Calu3 (cell line): ENCODE data around the gene PCIF1. TPM values are rescaled to one million over a fixed set of nuclear protein-coding genes. Genes with fewer than 3 reads are reported as not detected.

Source experiments
- BruUV-seq: library from RNA; stranded (reverse); fragments of 400-500 nt; replicated peaks from 2 replicates; lab custom pipeline; 2021; lab: Mats Ljungman, UMichigan
- CTCF ChIA-PET: fragments of 300-600 bp; sonication (Branson Sonifier 250); formaldehyde crosslinking; loops from one replicate; lab custom pipeline; 2022; ENCODE audit warnings: antibody characterized with exemption; lab: Charles Lee
- DNase-seq: peaks from one replicate; pipeline ENCODE4 v3.0.0; 2022
- H3K27ac Mint-ChIP-seq: one replicate; pipeline ENCODE4 v1.8.0; 2022; ENCODE audit warnings: mixed read lengths; ENCODE audit not compliant: unreplicated experiment
- H3K27me3 Mint-ChIP-seq: one replicate; pipeline ENCODE4 v1.8.0; 2022; ENCODE audit warnings: mixed read lengths; ENCODE audit not compliant: unreplicated experiment
- H3K36me3 Mint-ChIP-seq: one replicate; pipeline ENCODE4 v1.8.0; 2022; ENCODE audit warnings: mild to moderate bottlenecking, moderate library complexity, mixed read lengths; ENCODE audit not compliant: insufficient read depth, unreplicated experiment
- H3K4me1 Mint-ChIP-seq: one replicate; pipeline ENCODE4 v1.8.0; 2022; ENCODE audit warnings: mild to moderate bottlenecking, low read depth, mixed read lengths; ENCODE audit not compliant: unreplicated experiment
- H3K4me3 Mint-ChIP-seq: one replicate; pipeline ENCODE4 v1.8.0; 2022; ENCODE audit warnings: mild to moderate bottlenecking, low read depth, moderate library complexity, mixed read lengths; ENCODE audit not compliant: unreplicated experiment
- H3K9me3 Mint-ChIP-seq: one replicate; pipeline ENCODE4 v1.8.0; 2022; ENCODE audit warnings: low read depth, mixed read lengths; ENCODE audit not compliant: unreplicated experiment
- CTCF ChIP-seq: fragments of 200-600 bp; IDR thresholded peaks from one replicate; pipeline ENCODE4 v1.8.0; 2022; ENCODE audit warnings: antibody characterized with exemption; ENCODE audit not compliant: unreplicated experiment
- intact Hi-C: fragments of 100-400 bp; cut with micrococcal nuclease; formaldehyde crosslinking; loops from one replicate; pipeline ENCODE4 v1.10.0; 2022; ENCODE audit not compliant: unreplicated experiment
- total RNA-seq: library from RNA; stranded (reverse); gene quantifications from 2 replicates; pipeline ENCODE4 v1.2.3, GENCODE V29; 2022

PCIF1 gene
- total RNA-seq, 1 experiment from 2014 or later: 39.8 TPM

GRCh38 chr20:45911486-45912343, 22.8 kb upstream of the PCIF1 start, which contains the start of gene PLTP:
Gene PLTP (minus strand): TSS chr20:45912155. CDS start chr20:45911452, 703 bp downstream.
- intact Hi-C loops: no loop called here
- peaks cover 9% of the 10 kb centered on the region for H3K4me1 Mint-ChIP-seq
- H3K9me3 Mint-ChIP-seq: no peaks in the 10 kb centered on the region
- peak; percentile 28 for DNase-seq
- H3K36me3 Mint-ChIP-seq: peaks cover 14% of the 10 kb centered on the region
- no peak for TF ChIP-seq CTCF
- H3K4me3 Mint-ChIP-seq: peak within 1 kb of the TSS; percentile 62
- H3K27me3 Mint-ChIP-seq: peaks cover 39% of the 10 kb centered on the region
- CTCF ChIA-PET: interaction anchor here (1.0 kb wide), 1 partner anchor 72 kb away, joined by 3 read pairs; no protein-coding TSS in a partner anchor
- BruUV-seq: no TSS peak
- H3K27ac Mint-ChIP-seq: peak within 1 kb of the TSS; percentile 40

GRCh38 chr20:45912344-45912682, 22.2 kb upstream of the PCIF1 start:
- no TSS peak for BruUV-seq
- no peak for DNase-seq
- intact Hi-C loops: no loop called here
- CTCF ChIA-PET: no interaction called here
- H3K27ac Mint-ChIP-seq: no peak overlapping the region
- H3K9me3 Mint-ChIP-seq: no peaks in the 10 kb centered on the region
- no peak for TF ChIP-seq CTCF
- peaks cover 9% of the 10 kb centered on the region for H3K4me1 Mint-ChIP-seq
- peaks cover 14% of the 10 kb centered on the region for H3K36me3 Mint-ChIP-seq
- peaks cover 39% of the 10 kb centered on the region for H3K27me3 Mint-ChIP-seq
- peak overlapping the region; percentile 62 for H3K4me3 Mint-ChIP-seq

- Mint-ChIP-seq H3K4me3 (no peak overlapping the region), H3K27ac (no peak overlapping the region), H3K36me3 (peaks cover 14% of the 10 kb centered on the region), H3K27me3 (peaks cover 39% of the 10 kb centered on the region), H3K4me1 (peaks cover 9% of the 10 kb centered on the region), H3K9me3 (no peaks in the 10 kb centered on the region)
- DNase-seq: no peak
- TF ChIP-seq CTCF: no peak
- no TSS peak for BruUV-seq
- CTCF ChIA-PET: no interaction called here
- intact Hi-C loops: no loop called here
These were observed 21.4 kb upstream of the PCIF1 start for GRCh38 chr20:45913116-45913515.

GRCh38 chr20:45917790-45918141, 16.7 kb upstream of the PCIF1 start:
- no peak overlapping the region for H3K27ac Mint-ChIP-seq
- no peaks in the 10 kb centered on the region for H3K4me1 Mint-ChIP-seq
- DNase-seq: no peak
- H3K36me3 Mint-ChIP-seq: no peaks in the 10 kb centered on the region
- H3K9me3 Mint-ChIP-seq: no peaks in the 10 kb centered on the region
- H3K4me3 Mint-ChIP-seq: no peak overlapping the region
- peaks cover 45% of the 10 kb centered on the region for H3K27me3 Mint-ChIP-seq
- CTCF ChIA-PET: interaction anchor here (1.0 to 1.1 kb wide), 2 partner anchors 18 to 26 kb away, joined by 3 to 5 read pairs; no protein-coding TSS in a partner anchor
- TF ChIP-seq CTCF: no peak
- no TSS peak for BruUV-seq
- intact Hi-C loops: no loop called here
